GM12878 (cell line): ENCODE measurements around the gene ASAH2B. TPM values are rescaled to one million over a fixed set of nuclear protein-coding genes. Genes with fewer than 3 reads are reported as not detected.

Experiments
- ATAC-seq: fragments of 200-7000 bp; cut with Tn5 transposase; 3 replicates; pipeline ENCODE4 v1.9.1; 2020; ENCODE audit warnings: mild to moderate bottlenecking, moderate library complexity
- BruUV-seq: library from RNA; stranded (reverse); fragments of 400-500 nt; replicated peaks from 2 replicates; lab custom pipeline; 2021; lab: Mats Ljungman, UMichigan
- CTCF ChIA-PET: fragments of 300-600 bp; sonication (Branson Sonifier 250); formaldehyde crosslinking; extraction: SDS; loops from one replicate; lab custom pipeline; 2021; ENCODE audit warnings: inconsistent platforms; lab: Yijun Ruan, JAX
- POLR2A ChIA-PET: fragments of 350-600 bp; formaldehyde crosslinking; extraction: SDS; loops from one replicate; lab custom pipeline; 2021; ENCODE audit warnings: inconsistent platforms; lab: Charles Lee
- RAD21 ChIA-PET: fragments of 300-600 bp; sonication (Branson Sonifier 250); formaldehyde crosslinking; loops from one replicate; lab custom pipeline; 2023; ENCODE audit warnings: antibody characterized with exemption; ENCODE audit not compliant: unreplicated experiment; lab: Charles Lee
- SMC1A ChIA-PET: fragments of 300-600 bp; sonication (Branson Sonifier 250); formaldehyde crosslinking; loops from one replicate; lab custom pipeline; 2023; ENCODE audit not compliant: unreplicated experiment, uncharacterized antibody; lab: Charles Lee
- DNase-seq: peaks from one replicate; pipeline ENCODE4 v3.0.0-alpha.2; 2011; ENCODE audit warnings: low read depth, low spot score
- FAIRE-seq: peaks from 3 replicates; lab custom pipeline; 2011; peaks lifted over from hg19 to GRCh38; lab: Jason Lieb, UNC
- H2AFZ ChIP-seq: 2 replicates; pipeline ENCODE4 v1.6.0; 2011; ENCODE audit warnings: low read depth, low read length, control low read depth; ENCODE audit not compliant: control insufficient read depth
- H3K27ac ChIP-seq: 2 replicates; pipeline ENCODE4 v1.5.1; 2011; ENCODE audit warnings: control low read depth; ENCODE audit not compliant: control insufficient read depth, insufficient read depth
- H3K27me3 ChIP-seq, 2 experiments: replicated peaks in 1 of 2; 2 replicates each; pipeline versions ENCODE4 v1.6.0 to v1.6.1; 2011; ENCODE audit warnings: low read length in 1 of 2; ENCODE audit not compliant: control insufficient read depth in 2 of 2, insufficient read depth in 2 of 2
- H3K36me3 ChIP-seq, 2 experiments: 2 replicates each; pipeline ENCODE4 v1.5.1; 2011; ENCODE audit warnings: low read length in 1 of 2; ENCODE audit not compliant: control insufficient read depth in 2 of 2, insufficient read depth in 2 of 2
- H3K4me1 ChIP-seq: 2 replicates; pipeline ENCODE4 v1.6.1; 2011; ENCODE audit warnings: mild to moderate bottlenecking, low read length, moderate library complexity, mixed read lengths; ENCODE audit not compliant: control insufficient read depth, insufficient read depth
- H3K4me2 ChIP-seq: 2 replicates; pipeline ENCODE4 v1.6.0; 2011; ENCODE audit warnings: control low read depth; ENCODE audit not compliant: control insufficient read depth, insufficient read depth
- H3K4me3 ChIP-seq: fragments of 200-600 bp; sonication (generic); 2 replicates; pipeline ENCODE4 v1.5.1; 2016
- H3K79me2 ChIP-seq: 2 replicates; pipeline ENCODE4 v1.6.0; 2011; ENCODE audit warnings: low read length; ENCODE audit not compliant: control insufficient read depth, insufficient read depth
- H3K9ac ChIP-seq: 2 replicates; pipeline ENCODE4 v1.8.0; 2011; ENCODE audit warnings: low read length, control low read depth, mixed read lengths; ENCODE audit not compliant: control insufficient read depth, insufficient read depth
- H3K9me3 ChIP-seq: replicated peaks from 3 replicates; pipeline ENCODE4 v1.5.1; 2011; ENCODE audit warnings: mild to moderate bottlenecking, low read length; ENCODE audit not compliant: control insufficient read depth, insufficient read depth
- H4K20me1 ChIP-seq: 2 replicates; pipeline ENCODE4 v1.6.0; 2011; ENCODE audit not compliant: control insufficient read depth, insufficient read depth
- CEBPZ ChIP-seq: fragments of 150-350 bp; IDR thresholded peaks from 2 replicates; pipeline ENCODE4 v1.6.1; 2016; ENCODE audit warnings: low read depth, low read length
- E2F4 ChIP-seq: IDR thresholded peaks from 2 replicates; pipeline ENCODE4 v1.6.1; 2012; ENCODE audit warnings: low read depth, low read length, improper control_type of control experiment
- FOS ChIP-seq: IDR thresholded peaks from 3 replicates; pipeline ENCODE4 v1.6.1; 2011; ENCODE audit warnings: borderline replicate concordance; ENCODE audit not compliant: insufficient read length; ENCODE audit errors: extremely low read depth
- MAX ChIP-seq: IDR thresholded peaks from 2 replicates; pipeline ENCODE4 v1.6.1; 2012; ENCODE audit warnings: low read depth, low read length, improper control_type of control experiment
- NFYB ChIP-seq: IDR thresholded peaks from 2 replicates; pipeline ENCODE4 v1.6.1; 2011; ENCODE audit warnings: low read depth, mild to moderate bottlenecking, low read length, improper control_type of control experiment, moderate library complexity; ENCODE audit not compliant: insufficient read depth
- NR2F1 ChIP-seq: fragments of 450-650 bp; conservative IDR thresholded peaks from 2 replicates; pipeline ENCODE4 v1.6.1; 2017; ENCODE audit warnings: mild to moderate bottlenecking
- RAD21 ChIP-seq: IDR thresholded peaks from 2 replicates; pipeline ENCODE4 v1.6.1; 2011; ENCODE audit warnings: mild to moderate bottlenecking, low read depth, low read length, moderate library complexity; ENCODE audit not compliant: insufficient read depth
- RAD51 ChIP-seq: fragments of 450-650 bp; IDR thresholded peaks from 2 replicates; pipeline ENCODE4 v1.6.1; 2016; ENCODE audit warnings: moderate library complexity, mild to moderate bottlenecking, inconsistent platforms
- RELA ChIP-seq: fragments of 450-650 bp; IDR thresholded peaks from 2 replicates; pipeline ENCODE4 v1.8.0; 2014; ENCODE audit warnings: borderline replicate concordance; ENCODE audit not compliant: partially characterized antibody
- RFX5 ChIP-seq: IDR thresholded peaks from 2 replicates; pipeline ENCODE4 v1.6.1; 2011; ENCODE audit warnings: low read depth, low read length, improper control_type of control experiment
- SIX5 ChIP-seq: IDR thresholded peaks from 2 replicates; pipeline ENCODE4 v1.6.1; 2011; ENCODE audit warnings: mild to moderate bottlenecking, low read depth, low read length, moderate library complexity; ENCODE audit not compliant: severe bottlenecking
- SREBF1 ChIP-seq: IDR thresholded peaks from 2 replicates; pipeline ENCODE4 v1.6.1; 2012; ENCODE audit warnings: mild to moderate bottlenecking, low read length
- TCF12 ChIP-seq: IDR thresholded peaks from 2 replicates; pipeline ENCODE4 v1.6.1; 2011; ENCODE audit warnings: low read depth, mild to moderate bottlenecking, low read length
- USF2 ChIP-seq: IDR thresholded peaks from 2 replicates; pipeline ENCODE4 v1.6.1; 2011; ENCODE audit warnings: low read depth, low read length, improper control_type of control experiment, borderline replicate concordance
- WRNIP1 ChIP-seq: IDR thresholded peaks from 2 replicates; pipeline ENCODE4 v1.6.1; 2011; ENCODE audit warnings: low read depth, low read length, improper control_type of control experiment, borderline replicate concordance
- ZNF207 ChIP-seq: fragments of 450-650 bp; IDR thresholded peaks from 2 replicates; pipeline ENCODE4 v1.6.1; 2014; ENCODE audit warnings: antibody characterized with exemption, mild to moderate bottlenecking, borderline replicate concordance
- ZNF24 ChIP-seq: fragments of 450-650 bp; IDR thresholded peaks from 2 replicates; pipeline ENCODE4 v1.6.1; 2017; ENCODE audit warnings: antibody characterized with exemption, mild to moderate bottlenecking
- WGBS: methylation state at CpG from one replicate; pipeline ENCODE4 v1.1.6; 2016; ENCODE audit warnings: low lambda C conversion rate; ENCODE audit not compliant: insufficient replicate concordance, insufficient coverage; ENCODE audit errors: missing lambda C conversion rate; 5-methylcytosine and 5-hydroxymethylcytosine counted together
- in situ Hi-C: fragments of 300-500 bp; cut with MboI; formaldehyde crosslinking; loops from 9 replicates; pipeline ENCODE4 v1.14.3; 2018; ENCODE audit warnings: mixed read lengths
- intact Hi-C: fragments of 100-400 bp; cut with micrococcal nuclease; formaldehyde crosslinking; loops from one replicate; pipeline ENCODE4 v1.14.2; 2022; ENCODE audit not compliant: unreplicated experiment
- polyA plus RNA-seq, 11 experiments: library from polyadenylated mRNA; depleted of rRNA in 4 of 11; unstranded in 6 of 11; stranded (reverse) in 5 of 11; fragments of >200 nt; fragmentation: Nextera tagmentation in 4 of 11; fragmentation: Illumina TruSeq in 1 of 11; extraction: Ambion mirVana in 4 of 11; extraction: Trizol in 1 of 11; gene quantifications; 1 replicate in 1 of 11; 2 replicates in 10 of 11; pipeline versions ENCODE4 v1.2.1 to v1.2.3, GENCODE V29; 2011 to 2016; ENCODE audit warnings: inconsistent platforms in 2 of 11, missing spikeins in 2 of 11, low read depth in 1 of 11
- total RNA-seq, 4 experiments: library from RNA; depleted of rRNA in 3 of 4; stranded (reverse); fragments of >200 nt in 3 of 4; fragmentation: Illumina TruSeq in 1 of 4; extraction: Trizol in 1 of 4; gene quantifications; 2 replicates each; pipeline versions ENCODE4 v1.2.1 to v1.2.3, GENCODE V29; 2013 to 2021

ASAH2B gene
- total and polyA plus RNA-seq, 10 of the 15 experiments (the other 5 are each of a cell fraction or from before 2014, with no cell fraction given): 1.6 to 5.4 (median 3.0) TPM

GRCh38 chr10:50799595-50799994 lies 59.9 kb downstream of the ASAH2B start:
- ChIA-PET POLR2A (no interaction called here), CTCF (interaction anchor here (1.1 kb wide), 1 partner anchor 10 kb away, joined by 3 read pairs; no protein-coding TSS in a partner anchor), SMC1A (no interaction called here), RAD21 (no interaction called here)
- DNase-seq (no peak), ATAC-seq (no peak), FAIRE-seq (no peak)
- H3K4me1 ChIP-seq: no peaks in the 10 kb centered on the region
- no peaks in the 10 kb centered on the region for H3K9me3 ChIP-seq
- H3K27me3 ChIP-seq: no peaks in the 10 kb centered on the region; a peak in 1 of 4 replicates
- intact Hi-C loops: no loop called here
- TF ChIP-seq ZNF207 (no peak), RFX5 (no peak), RAD21 (no peak), SREBF1 (no peak), FOS (no peak), E2F4 (no peak), NFYB (no peak), USF2 (no peak), ZNF24 (no peak), MAX (no peak), RAD51 (no peak), SIX5 (no peak), CEBPZ (no peak), RELA (no peak), WRNIP1 (no peak), NR2F1 (no peak), TCF12 (no peak)
- no peaks in the 10 kb centered on the region for H4K20me1 ChIP-seq
- no peaks in the 10 kb centered on the region for H3K79me2 ChIP-seq
- no peak overlapping the region for H3K27ac ChIP-seq
- in situ Hi-C loops: no loop called here
- H3K36me3 ChIP-seq: no peaks in the 10 kb centered on the region
- WGBS: 74% methylated on average over 1 of the region's 1 CpG
- H2AFZ ChIP-seq: no peak overlapping the region
- no TSS peak for BruUV-seq
- no peak overlapping the region for H3K4me3 ChIP-seq
- no peak overlapping the region for H3K9ac ChIP-seq
- no peak overlapping the region for H3K4me2 ChIP-seq
